Nephron progenitor cell (in vitro differentiated cells): Measurements from ENCODE around the gene HNRNPA2B1.
"Not testable (repeated sequence)": the region's sequence is repeated elsewhere in the genome, so short reads cannot be mapped to it uniquely, and the experiment has no call there.

Experiments used
- DNase-seq: peaks from one replicate; pipeline ENCODE4 v3.0.0; 2021
- H3K27ac Mint-ChIP-seq: 2 replicates; pipeline ENCODE4 v1.8.0; 2021; ENCODE audit warnings: mild to moderate bottlenecking, moderate library complexity, mixed read lengths
- H3K27me3 Mint-ChIP-seq: 2 replicates; pipeline ENCODE4 v1.8.0; 2021; ENCODE audit warnings: mild to moderate bottlenecking, low read depth, mixed read lengths; ENCODE audit not compliant: poor library complexity
- H3K36me3 Mint-ChIP-seq: 2 replicates; pipeline ENCODE4 v1.8.0; 2021; ENCODE audit warnings: low read depth, mixed read lengths
- H3K4me1 Mint-ChIP-seq: 2 replicates; pipeline ENCODE4 v1.8.0; 2021; ENCODE audit warnings: mixed read lengths
- H3K4me3 Mint-ChIP-seq: 2 replicates; pipeline ENCODE4 v1.8.0; 2021; ENCODE audit warnings: mild to moderate bottlenecking, moderate library complexity, mixed read lengths
- H3K9me3 Mint-ChIP-seq: 2 replicates; pipeline ENCODE4 v1.8.0; 2021; ENCODE audit warnings: mild to moderate bottlenecking, moderate library complexity, mixed read lengths
- CTCF ChIP-seq: fragments of 200-600 bp; sonication (generic); IDR thresholded peaks from 2 replicates; pipeline ENCODE4 v1.5.0; 2021; ENCODE audit warnings: antibody characterized with exemption

HNRNPA2B1 gene

GRCh38 chr7:26166684-26167266 is 33.8 kb downstream of the HNRNPA2B1 start:
- Mint-ChIP-seq H3K27ac (peak overlapping the region; percentile 24), H3K36me3 (peaks cover 4% of the 10 kb centered on the region), H3K27me3 (peaks cover 3% of the 10 kb centered on the region), H3K9me3 (peaks cover 3% of the 10 kb centered on the region), H3K4me1 (no peaks in the 10 kb centered on the region), H3K4me3 (no peak overlapping the region)
- no peak for DNase-seq
- TF ChIP-seq CTCF, result no peak

- no peak for TF ChIP-seq CTCF
- Mint-ChIP-seq H3K36me3 (no peaks in the 10 kb centered on the region), H3K9me3 (peaks cover 3% of the 10 kb centered on the region), H3K27ac (no peak overlapping the region), H3K4me1 (no peaks in the 10 kb centered on the region), H3K27me3 (peaks cover 3% of the 10 kb centered on the region), H3K4me3 (no peak overlapping the region)
- DNase-seq, result no peak
Measured at GRCh38 chr7:26165950-26166683, 34.4 kb downstream of the HNRNPA2B1 start.

- not testable (repeated sequence) for H3K4me1 Mint-ChIP-seq, H3K27ac Mint-ChIP-seq, DNase-seq, H3K4me3 Mint-ChIP-seq, H3K27me3 Mint-ChIP-seq, H3K9me3 Mint-ChIP-seq, H3K36me3 Mint-ChIP-seq
Measured at GRCh38 chr7:26163804-26164203, 36.7 kb downstream of the HNRNPA2B1 start.

GRCh38 chr7:26162431-26162830 is 38.1 kb downstream of the HNRNPA2B1 start:
- no peak for DNase-seq
- Mint-ChIP-seq H3K4me3 (no peak overlapping the region), H3K36me3 (no peaks in the 10 kb centered on the region), H3K4me1 (peaks cover 7% of the 10 kb centered on the region), H3K9me3 (peaks cover 3% of the 10 kb centered on the region), H3K27me3 (peaks cover 3% of the 10 kb centered on the region), H3K27ac (no peak overlapping the region)
- no peak for TF ChIP-seq CTCF

- TF ChIP-seq CTCF, result no peak
- DNase-seq, result no peak
- H3K4me3 Mint-ChIP-seq, result no peak overlapping the region
- no peak overlapping the region for H3K27ac Mint-ChIP-seq
- peaks cover 3% of the 10 kb centered on the region for H3K9me3 Mint-ChIP-seq
- peaks cover 14% of the 10 kb centered on the region for H3K27me3 Mint-ChIP-seq
- H3K36me3 Mint-ChIP-seq, result no peaks in the 10 kb centered on the region
- peaks cover 7% of the 10 kb centered on the region for H3K4me1 Mint-ChIP-seq
Measured at GRCh38 chr7:26160896-26161295, 39.6 kb downstream of the HNRNPA2B1 start.

- TF ChIP-seq CTCF, result no peak
- Mint-ChIP-seq H3K9me3 (no peaks in the 10 kb centered on the region), H3K4me3 (no peak overlapping the region), H3K36me3 (no peaks in the 10 kb centered on the region), H3K27ac (no peak overlapping the region), H3K4me1 (peaks cover 7% of the 10 kb centered on the region), H3K27me3 (peaks cover 30% of the 10 kb centered on the region)
- no peak for DNase-seq
Measured at GRCh38 chr7:26159243-26159642, 41.3 kb downstream of the HNRNPA2B1 start.
